HG03558 (cell line): ENCODE measurements around the gene CDK14.
A peak's percentile ranks its signal among the peaks of the same experiment; 100 is the strongest.
"Not testable (repeated sequence)": the region's sequence is repeated elsewhere in the genome, so short reads cannot be mapped to it uniquely, and the experiment has no call there.

ENCODE experiments used
- ATAC-seq: cut with Tn5 transposase; IDR thresholded peaks from one replicate; pipeline ENCODE4 v1.9.1; 2021; ENCODE audit warnings: moderate number of reproducible peaks; ENCODE audit not compliant: unreplicated experiment; ENCODE audit errors: extremely low read depth

The CDK14 gene

GRCh38 chr7:90747516-90747915 is 151.4 kb downstream of the CDK14 start:
- ATAC-seq, result no peak

- no peak for ATAC-seq
Measured at GRCh38 chr7:90749262-90749661, 153.1 kb downstream of the CDK14 start.

DNA sequence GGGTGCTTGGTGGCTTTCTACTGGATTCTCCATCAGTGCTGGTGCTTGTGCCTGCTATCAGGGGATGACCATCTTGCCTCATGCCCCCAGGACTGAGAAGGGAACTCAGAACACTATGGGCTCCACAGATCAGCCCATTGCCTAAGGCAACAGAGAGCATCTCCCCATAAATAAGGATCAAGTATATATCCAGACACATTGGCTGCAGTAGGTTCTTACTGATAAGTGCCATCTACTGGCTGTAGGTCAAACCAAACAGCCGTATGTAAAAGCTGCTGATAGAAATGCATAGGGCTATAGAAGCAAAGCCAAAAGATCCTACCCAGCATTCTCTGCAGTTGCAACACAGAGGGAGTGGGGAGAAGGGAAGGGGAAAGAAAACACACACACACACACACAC is 153.7 kb downstream of the CDK14 start:
- no peak for ATAC-seq

DNA sequence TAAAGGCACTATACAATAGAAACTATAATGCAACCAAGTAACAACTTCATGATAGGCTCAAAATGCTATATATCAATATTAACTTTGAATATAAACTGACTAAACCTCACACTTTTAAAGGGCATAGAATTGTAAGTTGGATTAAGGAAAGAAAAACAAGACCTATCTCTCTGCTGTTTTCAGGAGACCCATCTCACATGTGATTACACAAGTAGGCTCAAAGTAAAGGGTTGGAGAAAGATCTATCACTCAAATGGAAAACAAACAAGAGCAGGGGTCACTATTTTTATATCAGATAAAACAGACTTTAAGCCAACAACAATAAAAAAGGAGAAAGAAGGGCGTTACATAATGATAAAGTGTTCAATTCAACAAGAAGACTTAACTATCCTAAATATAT is 155.5 kb downstream of the CDK14 start:
- no peak for ATAC-seq

DNA sequence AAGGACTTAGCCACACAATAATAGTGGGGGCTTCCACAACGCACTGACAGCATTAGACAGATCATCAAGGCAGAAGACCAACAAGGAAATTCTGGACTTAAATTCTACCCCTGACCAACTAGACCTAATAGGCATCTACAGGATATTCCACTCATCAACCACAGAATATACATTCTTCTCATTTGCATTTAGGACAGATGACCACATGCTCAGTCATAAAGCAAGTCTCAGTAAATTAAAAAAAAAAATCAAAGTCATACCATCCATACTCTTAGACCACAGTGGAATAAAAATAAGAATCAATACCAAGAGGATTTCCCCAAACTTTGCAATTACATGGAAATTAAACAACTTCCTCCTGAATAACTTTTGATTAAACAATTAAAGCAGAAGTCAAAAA is 155.9 kb downstream of the CDK14 start:
- ATAC-seq, result no peak

DNA sequence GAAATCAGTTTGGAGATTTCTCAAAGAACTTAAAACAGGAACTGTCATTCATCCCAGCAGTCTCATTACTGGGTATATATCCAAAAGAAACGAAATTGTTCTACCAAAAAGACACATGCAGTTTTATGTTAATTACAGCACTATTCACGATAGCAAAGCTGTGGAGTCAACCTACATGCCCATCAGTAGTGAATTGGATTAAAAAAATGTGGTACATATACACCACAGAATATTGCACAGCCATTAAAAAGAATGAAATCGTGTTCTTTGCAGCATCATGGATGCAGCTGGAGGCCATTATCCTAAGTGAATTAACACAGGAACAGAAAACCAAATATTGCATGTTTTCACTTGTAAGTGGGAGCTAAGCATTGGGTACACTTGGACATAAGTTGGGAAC is 158.9 kb downstream of the CDK14 start:
- ATAC-seq, result no peak

GRCh38 chr7:90756366-90756765 is 160.2 kb downstream of the CDK14 start:
- ATAC-seq, result no peak

DNA sequence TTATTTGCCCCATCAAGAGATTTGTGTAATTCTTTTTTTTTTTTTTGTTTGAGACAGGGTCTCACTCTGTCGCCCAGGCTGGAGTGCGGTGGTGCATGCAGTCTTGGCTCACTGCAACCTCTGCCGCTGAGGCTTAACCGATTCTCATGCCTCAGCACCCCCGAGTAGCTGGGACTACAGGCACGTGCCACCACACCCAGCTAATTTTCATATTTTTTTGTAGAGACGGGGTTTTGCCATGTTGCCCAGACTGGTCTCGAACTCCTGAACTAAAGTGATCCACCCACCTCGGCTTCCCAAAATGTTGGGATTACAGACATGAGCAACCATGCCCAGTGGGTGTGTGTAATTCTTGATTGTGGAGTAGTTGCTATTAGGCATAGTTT is 161.4 kb downstream of the CDK14 start:
- ATAC-seq, result peak; percentile 50

- ATAC-seq, result no peak
Measured at GRCh38 chr7:90758933-90759562, 162.9 kb downstream of the CDK14 start.

DNA sequence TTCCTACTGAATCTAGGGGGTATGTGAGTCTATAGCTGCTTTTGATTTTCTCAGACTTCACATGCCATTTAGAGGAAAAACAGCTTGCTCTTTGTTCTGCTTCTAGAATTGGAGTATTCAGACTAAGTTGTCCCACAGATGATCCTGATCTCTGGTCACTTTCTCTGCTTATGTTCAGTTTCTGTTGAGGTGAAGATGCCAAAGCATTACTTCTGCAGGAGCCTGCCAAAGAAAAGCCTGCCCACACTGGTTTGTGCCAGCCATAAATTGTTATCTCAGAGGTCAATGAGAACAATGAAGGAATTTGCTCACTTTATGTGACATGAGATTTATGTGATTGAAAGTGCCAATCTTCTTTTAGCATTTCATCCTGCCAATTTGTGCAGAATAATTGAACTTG is 163.6 kb downstream of the CDK14 start:
- no peak for ATAC-seq

GRCh38 chr7:90760892-90761291 is 164.8 kb downstream of the CDK14 start:
- ATAC-seq, result no peak

DNA sequence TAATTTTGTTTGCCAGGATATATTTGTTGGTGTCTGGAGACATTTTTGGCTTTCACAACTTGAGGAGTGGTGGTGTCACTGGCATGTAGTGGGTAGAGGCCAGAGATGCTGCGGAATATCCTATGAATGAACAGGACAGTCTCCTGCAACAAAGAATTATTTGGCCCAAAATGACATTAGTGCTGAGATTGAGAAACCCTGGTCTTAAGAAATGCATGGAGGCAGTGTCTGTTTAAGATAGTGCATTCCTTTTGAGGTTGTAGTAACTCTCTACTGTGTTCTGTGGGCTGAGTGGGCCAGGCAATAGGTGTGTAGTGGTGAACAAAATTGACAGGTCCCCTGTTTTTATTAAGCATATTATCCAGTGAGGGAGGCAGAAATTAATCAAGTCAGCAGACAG is 165.5 kb downstream of the CDK14 start:
- no peak for ATAC-seq

DNA sequence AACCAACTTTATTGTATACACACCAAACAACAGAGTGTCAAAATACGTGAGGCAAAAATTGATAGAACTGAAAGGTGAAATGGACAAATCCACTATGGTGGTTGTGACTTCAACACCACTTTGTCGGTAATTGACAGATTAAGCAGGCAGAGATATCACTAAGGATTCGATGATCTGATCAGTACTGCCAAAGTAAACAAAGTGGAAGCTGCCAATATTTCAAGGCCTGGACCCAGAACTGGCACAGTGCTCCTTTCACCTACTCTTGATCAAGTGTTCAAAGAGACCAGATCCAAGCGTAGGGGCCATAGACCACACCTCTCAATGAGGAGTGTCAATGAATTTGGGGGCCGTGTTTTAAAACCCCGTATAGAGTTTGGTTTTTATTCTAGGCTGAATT is 167.0 kb downstream of the CDK14 start:
- ATAC-seq, result no peak

DNA sequence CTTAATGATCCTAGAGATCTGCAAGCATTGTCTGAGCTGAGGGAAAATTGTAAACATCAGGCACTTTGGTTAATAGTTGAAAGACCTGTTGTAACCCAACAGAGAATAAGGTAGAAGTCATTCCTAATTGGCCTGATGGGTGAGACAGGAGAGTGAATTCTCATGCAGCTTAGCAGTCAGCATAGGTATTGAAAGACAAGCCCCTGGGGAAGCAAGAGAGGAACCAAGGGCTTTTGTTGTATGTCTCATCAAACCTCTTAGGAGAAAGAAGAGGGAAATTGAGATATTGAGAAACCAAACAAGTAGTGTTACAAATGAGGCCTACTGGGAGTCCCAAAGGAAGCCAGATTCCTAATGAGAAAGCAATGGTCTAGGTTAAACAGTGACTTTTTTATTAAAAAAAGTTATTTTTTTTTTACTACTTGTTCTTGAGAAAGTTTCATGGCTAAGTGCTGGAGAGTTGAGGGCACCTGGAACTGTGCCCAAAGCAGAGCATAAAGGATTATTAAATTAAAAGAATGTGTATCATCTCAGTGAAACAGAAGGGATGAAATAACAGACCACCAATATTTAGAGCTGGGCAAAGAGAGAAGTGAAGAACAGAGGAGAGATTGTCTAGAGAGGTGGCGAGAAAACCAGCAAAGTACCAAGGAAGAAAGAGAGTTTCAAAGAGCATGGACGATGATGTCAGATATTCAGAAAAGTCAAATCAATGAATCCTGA is 168.9 kb downstream of the CDK14 start:
- no peak for ATAC-seq

- no peak for ATAC-seq
Measured at GRCh38 chr7:90766814-90767564, 170.9 kb downstream of the CDK14 start.

GRCh38 chr7:90768301-90768700 is 172.2 kb downstream of the CDK14 start:
- ATAC-seq, result no peak

- ATAC-seq, result no peak
Measured at GRCh38 chr7:90769036-90769435, 172.9 kb downstream of the CDK14 start.

- ATAC-seq, result not testable (repeated sequence)
Measured at GRCh38 chr7:90769566-90769965, 173.4 kb downstream of the CDK14 start.

DNA sequence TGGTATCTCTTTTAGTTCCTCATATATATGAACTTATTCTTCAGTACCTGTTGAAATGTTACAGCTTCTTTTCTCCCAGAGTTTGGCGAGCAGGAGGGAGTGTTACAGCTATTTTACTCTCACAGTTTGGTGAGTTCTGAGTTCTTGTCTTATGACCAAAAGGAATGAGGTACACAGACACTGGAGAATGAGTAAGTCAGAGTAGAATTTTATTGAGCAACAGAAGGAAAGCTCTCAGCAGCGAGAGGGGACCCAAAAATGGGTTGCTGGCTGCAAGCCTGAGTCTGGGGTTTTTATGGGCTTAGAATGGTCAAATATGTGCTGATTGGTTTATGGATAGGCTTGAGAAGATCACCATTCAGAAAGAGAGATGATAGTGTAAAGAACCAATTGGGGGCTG is 175.2 kb downstream of the CDK14 start:
- no peak for ATAC-seq

DNA sequence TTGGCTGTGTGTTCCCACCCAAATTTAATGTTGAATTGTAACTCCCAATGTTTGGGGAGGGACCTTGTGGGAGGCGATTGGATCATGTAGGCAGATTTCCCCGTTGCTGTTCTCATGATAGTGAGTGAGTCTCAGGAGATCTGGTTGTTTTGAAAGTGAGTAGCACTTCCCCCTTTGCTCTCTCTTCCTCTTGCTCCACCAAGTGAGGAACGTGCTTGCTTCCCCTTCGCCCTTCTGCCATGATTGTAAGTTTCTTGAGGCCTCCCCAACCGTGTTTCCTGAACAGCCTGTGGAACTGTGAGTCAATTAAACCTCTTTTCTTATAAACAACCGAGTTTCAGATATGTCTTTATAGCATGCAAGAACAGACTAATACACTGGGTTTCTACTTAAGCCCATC is 176.3 kb downstream of the CDK14 start:
- ATAC-seq, result no peak

DNA sequence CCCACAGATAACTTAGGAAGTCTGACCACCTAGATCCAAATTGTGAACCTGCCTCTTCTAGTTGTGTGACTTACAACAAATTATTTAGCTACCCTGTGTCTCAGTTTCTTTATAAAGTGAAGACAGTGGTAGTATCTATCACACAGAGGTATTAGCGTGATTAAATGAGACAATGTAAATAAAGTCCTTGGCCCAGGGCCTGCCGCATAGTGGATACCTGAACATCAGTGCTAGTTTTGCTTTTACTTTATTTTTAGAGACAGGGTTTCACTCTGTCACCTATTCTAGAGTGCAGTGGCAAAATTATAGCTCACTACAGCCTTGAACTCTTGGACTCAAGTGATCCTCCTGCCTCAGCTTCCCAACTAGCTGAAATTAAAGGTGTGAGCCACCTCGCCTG is 177.1 kb downstream of the CDK14 start:
- ATAC-seq, result no peak

DNA sequence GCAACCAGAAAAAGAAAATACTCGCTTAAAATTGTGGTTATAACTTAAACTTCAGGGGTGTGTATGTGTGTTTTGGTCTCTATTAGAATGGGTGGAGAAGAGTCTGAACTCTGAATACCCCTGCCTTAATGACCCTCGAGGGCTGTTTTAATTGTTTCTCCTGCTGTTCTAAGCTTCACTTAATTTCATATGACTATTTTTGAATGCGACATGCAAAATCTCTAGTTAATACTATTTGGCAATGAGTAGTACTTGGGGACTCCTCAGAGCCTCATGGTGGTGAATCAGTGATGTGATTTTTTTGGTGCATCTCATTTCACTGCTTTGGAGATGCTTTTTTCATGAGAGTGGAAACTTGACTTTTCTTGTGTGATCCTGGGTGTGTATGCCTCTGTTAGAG is 178.6 kb downstream of the CDK14 start:
- no peak for ATAC-seq
